Epithelial cell of umbilical artery (primary cell): ENCODE results near the gene MAPK1. TPM values are rescaled to one million over a fixed set of nuclear protein-coding genes. Genes with fewer than 3 reads are reported as not detected.

Experiments
- total RNA-seq: library from RNA; depleted of rRNA; stranded (reverse); fragments of >200 nt; gene quantifications from 2 replicates; pipeline ENCODE4 v1.2.3, GENCODE V29; 2014

Gene MAPK1
- 38.0 and 64.7 TPM in 2 replicates for total RNA-seq

DNA sequence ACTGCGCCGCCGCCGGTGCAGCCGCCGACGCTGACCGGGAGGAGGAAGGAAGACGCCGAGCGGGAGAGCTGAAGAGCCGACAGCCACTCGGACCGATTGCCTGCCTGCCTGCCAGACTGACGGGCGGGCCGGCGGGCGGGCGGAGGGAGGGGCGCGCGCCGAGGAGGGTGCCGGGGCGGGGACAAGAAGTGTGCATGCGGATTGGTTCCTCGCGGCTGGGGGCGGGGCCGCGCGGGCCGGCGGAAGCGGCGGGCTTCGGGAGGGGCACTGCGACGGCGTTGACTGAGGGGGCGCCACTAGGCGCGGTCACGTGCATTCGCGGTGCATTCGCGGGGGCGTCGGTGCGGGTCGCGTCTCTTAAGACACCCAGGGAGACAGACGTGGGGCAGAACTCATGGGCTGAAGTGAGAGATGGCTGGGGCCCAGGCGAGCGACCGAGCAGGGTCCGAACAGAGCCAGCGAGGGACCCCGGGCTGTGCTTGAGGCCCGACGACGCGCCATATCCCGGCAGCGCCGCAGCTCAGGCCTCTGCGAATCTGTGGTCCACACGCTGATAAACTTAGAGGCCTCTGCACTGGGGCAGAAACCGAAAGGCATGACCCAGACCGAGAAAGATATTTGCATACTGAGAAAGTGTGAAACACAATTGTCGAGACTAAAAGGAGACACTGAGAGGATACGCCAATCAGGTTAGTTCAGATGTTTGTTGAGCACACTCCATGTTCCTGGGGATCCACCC, at the start of gene MAPK1:
Gene MAPK1 (minus strand): TSS at position 118 of the 739 bp plus-strand sequence. CDS start 205 bp downstream, outside the sequence.

GRCh38 chr22:21735200-21736083, 132.0 kb downstream of the MAPK1 start, which contains the start of gene YPEL1:
Gene YPEL1, minus strand, starts transcription at chr22:21735794. Its CDS starts 25,050 bp downstream, at chr22:21710744.

Other genes starting within 250 kb of the MAPK1 start
- gene YDJC, start 237.6 kb downstream of the MAPK1 start, total RNA-seq, result 24.8 and 31.2 TPM in 2 replicates
- gene CCDC116, start 234.9 kb downstream of the MAPK1 start, total RNA-seq, result 0.15 TPM in 1 of 2 replicates, not detected in the other
- gene SDF2L1, start 225.3 kb downstream of the MAPK1 start, total RNA-seq, result 47.6 and 70.8 TPM in 2 replicates
- gene PPIL2, start 201.6 kb downstream of the MAPK1 start, total RNA-seq, result 13.0 and 13.1 TPM in 2 replicates
- gene YPEL1, start 131.9 kb downstream of the MAPK1 start, total RNA-seq, result 2.0 and 3.2 TPM in 2 replicates
- gene PPM1F, start 85.2 kb upstream of the MAPK1 start, total RNA-seq, result 74.4 and 112 TPM in 2 replicates
- gene TOP3B, start 115.1 kb upstream of the MAPK1 start, total RNA-seq, result 21.1 and 28.9 TPM in 2 replicates